ENCODE measurements around the gene RCAN2.

RCAN2 gene

GRCh38 chr6:46378882-46379416 lies 112.3 kb downstream of the RCAN2 start:
- Histone ChIP-seq H3K27ac (ENCODE audit: low read depth, low read length) (no peak overlapping the region), H3K4me1 (ENCODE audit: control insufficient read depth, low read depth, low read length) (no peaks in the 10 kb centered on the region), H3K36me3 (ENCODE audit: control insufficient read depth, insufficient read depth, low read length) (no peaks in the 10 kb centered on the region), H4K8ac (ENCODE audit: low read depth, low read length) (no peak overlapping the region), H3K23ac (ENCODE audit: low read length) (no peak overlapping the region), H3K4ac (ENCODE audit: low read depth, low read length) (no peak overlapping the region), H2BK120ac (ENCODE audit: low read depth, low read length) (no peak overlapping the region), H3K79me2 (ENCODE audit: control insufficient read depth, insufficient read depth, low read length) (no peaks in the 10 kb centered on the region), H3K56ac (ENCODE audit: low read length) (no peak overlapping the region), H3K27me3 (ENCODE audit: insufficient read depth, low read length, poor library complexity) (no peaks in the 10 kb centered on the region), H2BK15ac (replicated peaks; ENCODE audit: low read depth) (no peak overlapping the region), H3K4me3 (ENCODE audit: low read length) (no peak overlapping the region), H4K5ac (ENCODE audit: low read length) (no peak overlapping the region), H2AK5ac (ENCODE audit: low read length) (no peak overlapping the region), H3K4me2 (ENCODE audit: low read length) (no peak overlapping the region), H3K79me1 (ENCODE audit: low read length) (no peaks in the 10 kb centered on the region), H3K18ac (ENCODE audit: low read length) (no peak overlapping the region), H3K9ac (ENCODE audit: low read length) (no peak overlapping the region), H2BK5ac (ENCODE audit: low read length) (no peak overlapping the region)
- no CpG with 5 or more reads among the region's 2 CpGs for WGBS (ENCODE audit: extremely low coverage, insufficient coverage, low lambda C conversion rate)
- DNase-seq = no peak

DNA sequence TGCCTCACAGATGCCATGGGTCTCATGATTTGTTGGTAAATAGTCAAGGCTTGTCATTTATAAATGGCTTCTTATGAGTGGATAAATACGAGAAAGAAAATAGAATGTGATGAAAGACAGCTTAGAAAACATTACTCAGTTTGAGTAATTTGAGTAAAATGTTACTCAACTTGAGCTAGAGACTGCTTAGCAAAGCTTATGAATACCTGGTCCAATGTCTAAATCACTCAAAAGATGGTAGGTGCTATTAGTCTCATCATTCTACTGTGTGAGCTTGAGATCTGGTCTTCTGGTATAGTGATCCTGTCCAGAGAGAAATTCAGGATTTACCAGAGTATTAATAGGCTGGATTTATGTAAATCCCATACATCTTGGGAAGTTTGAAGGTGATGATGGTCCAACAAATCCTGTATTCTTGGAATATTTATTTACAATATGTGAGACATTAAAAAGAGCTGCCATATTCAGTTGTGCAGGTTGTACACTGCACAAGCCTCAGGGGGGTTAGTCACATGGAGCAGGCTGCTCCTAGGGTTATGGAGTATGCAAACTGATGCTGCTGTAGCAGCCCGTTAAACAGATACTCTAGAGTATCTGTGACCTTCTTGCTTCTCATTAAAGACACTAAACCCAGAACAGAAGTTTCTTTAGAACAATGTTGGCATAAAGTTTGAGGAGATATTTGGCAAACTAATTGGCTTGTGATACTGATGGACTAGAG lies 112.9 kb downstream of the RCAN2 start:
- Histone ChIP-seq H3K79me1 (ENCODE audit: low read length) (no peaks in the 10 kb centered on the region), H3K4ac (ENCODE audit: low read depth, low read length) (no peak overlapping the region), H3K79me2 (ENCODE audit: control insufficient read depth, insufficient read depth, low read length) (no peaks in the 10 kb centered on the region), H4K5ac (ENCODE audit: low read length) (no peak overlapping the region), H3K27me3 (ENCODE audit: insufficient read depth, low read length, poor library complexity) (no peaks in the 10 kb centered on the region), H3K18ac (ENCODE audit: low read length) (no peak overlapping the region), H2AK5ac (ENCODE audit: low read length) (no peak overlapping the region), H3K56ac (ENCODE audit: low read length) (no peak overlapping the region), H2BK120ac (ENCODE audit: low read depth, low read length) (no peak overlapping the region), H2BK15ac (replicated peaks; ENCODE audit: low read depth) (no peak overlapping the region), H3K4me2 (ENCODE audit: low read length) (no peak overlapping the region), H3K36me3 (ENCODE audit: control insufficient read depth, insufficient read depth, low read length) (no peaks in the 10 kb centered on the region), H2BK5ac (ENCODE audit: low read length) (no peak overlapping the region), H3K27ac (ENCODE audit: low read depth, low read length) (no peak overlapping the region), H3K9ac (ENCODE audit: low read length) (no peak overlapping the region), H3K23ac (ENCODE audit: low read length) (no peak overlapping the region), H4K8ac (ENCODE audit: low read depth, low read length) (no peak overlapping the region), H3K4me3 (ENCODE audit: low read length) (no peak overlapping the region), H3K4me1 (ENCODE audit: control insufficient read depth, low read depth, low read length) (no peaks in the 10 kb centered on the region)
- no peak for DNase-seq
- no CpG with 5 or more reads among the region's 2 CpGs for WGBS (ENCODE audit: extremely low coverage, insufficient coverage, low lambda C conversion rate)

- no CpG with 5 or more reads among the region's 8 CpGs for WGBS (ENCODE audit: extremely low coverage, insufficient coverage, low lambda C conversion rate)
- no peak overlapping the region for H3K9ac ChIP-seq (ENCODE audit: low read length)
Observed at GRCh38 chr6:46377209-46377608, 114.0 kb downstream of the RCAN2 start.

GRCh38 chr6:46376562-46377061 lies 114.6 kb downstream of the RCAN2 start:
- no peak overlapping the region for H3K4me2 ChIP-seq (ENCODE audit: low read length)
- no peak overlapping the region for H2BK5ac ChIP-seq (ENCODE audit: low read length)
- H2BK120ac ChIP-seq (ENCODE audit: low read depth, low read length) = no peak overlapping the region
- H3K27me3 ChIP-seq (ENCODE audit: insufficient read depth, low read length, poor library complexity) = no peaks in the 10 kb centered on the region
- H3K56ac ChIP-seq (ENCODE audit: low read length) = no peak overlapping the region
- WGBS (ENCODE audit: extremely low coverage, insufficient coverage, low lambda C conversion rate) = no CpG with 5 or more reads among the region's 7 CpGs
- H4K8ac ChIP-seq (ENCODE audit: low read depth, low read length) = no peak overlapping the region
- DNase-seq = no peak
- H3K79me2 ChIP-seq (ENCODE audit: control insufficient read depth, insufficient read depth, low read length) = no peaks in the 10 kb centered on the region
- H2AK5ac ChIP-seq (ENCODE audit: low read length) = no peak overlapping the region
- no peaks in the 10 kb centered on the region for H3K79me1 ChIP-seq (ENCODE audit: low read length)
- no peak overlapping the region for H3K27ac ChIP-seq (ENCODE audit: low read depth, low read length)
- H3K18ac ChIP-seq (ENCODE audit: low read length) = no peak overlapping the region
- H2BK15ac ChIP-seq (replicated peaks; ENCODE audit: low read depth) = no peak overlapping the region
- H3K36me3 ChIP-seq (ENCODE audit: control insufficient read depth, insufficient read depth, low read length) = no peaks in the 10 kb centered on the region
- no peak overlapping the region for H3K4ac ChIP-seq (ENCODE audit: low read depth, low read length)
- no peak overlapping the region for H3K4me3 ChIP-seq (ENCODE audit: low read length)
- H4K5ac ChIP-seq (ENCODE audit: low read length) = no peak overlapping the region
- no peaks in the 10 kb centered on the region for H3K4me1 ChIP-seq (ENCODE audit: control insufficient read depth, low read depth, low read length)
- H3K23ac ChIP-seq (ENCODE audit: low read length) = no peak overlapping the region
- no peak overlapping the region for H3K9ac ChIP-seq (ENCODE audit: low read length)

More at GRCh38 chr6:46377209-46377608, 114.0 kb downstream of the RCAN2 start:
- H3K27me3 ChIP-seq (ENCODE audit: insufficient read depth, low read length, poor library complexity) = no peaks in the 10 kb centered on the region
- no peak for DNase-seq
- no peak overlapping the region for H2BK5ac ChIP-seq (ENCODE audit: low read length)
- no peak overlapping the region for H3K18ac ChIP-seq (ENCODE audit: low read length)
- H3K56ac ChIP-seq (ENCODE audit: low read length) = no peak overlapping the region
- no peak overlapping the region for H3K23ac ChIP-seq (ENCODE audit: low read length)
- no peak overlapping the region for H3K4ac ChIP-seq (ENCODE audit: low read depth, low read length)
- no peaks in the 10 kb centered on the region for H3K79me1 ChIP-seq (ENCODE audit: low read length)
- H3K4me3 ChIP-seq (ENCODE audit: low read length) = no peak overlapping the region
- H3K36me3 ChIP-seq (ENCODE audit: control insufficient read depth, insufficient read depth, low read length) = no peaks in the 10 kb centered on the region
- H3K27ac ChIP-seq (ENCODE audit: low read depth, low read length) = no peak overlapping the region
- no peaks in the 10 kb centered on the region for H3K4me1 ChIP-seq (ENCODE audit: control insufficient read depth, low read depth, low read length)
- H2AK5ac ChIP-seq (ENCODE audit: low read length) = no peak overlapping the region
- no peak overlapping the region for H2BK15ac ChIP-seq (replicated peaks; ENCODE audit: low read depth)
- H2BK120ac ChIP-seq (ENCODE audit: low read depth, low read length) = no peak overlapping the region
- no peak overlapping the region for H4K8ac ChIP-seq (ENCODE audit: low read depth, low read length)
- H3K79me2 ChIP-seq (ENCODE audit: control insufficient read depth, insufficient read depth, low read length) = no peaks in the 10 kb centered on the region
- H3K4me2 ChIP-seq (ENCODE audit: low read length) = no peak overlapping the region
- H4K5ac ChIP-seq (ENCODE audit: low read length) = no peak overlapping the region

GRCh38 chr6:46370622-46371021 lies 120.6 kb downstream of the RCAN2 start:
- H3K4me3 ChIP-seq (ENCODE audit: low read length) = no peak overlapping the region
- H3K18ac ChIP-seq (ENCODE audit: low read length) = no peak overlapping the region
- no peak overlapping the region for H4K5ac ChIP-seq (ENCODE audit: low read length)
- no peak overlapping the region for H3K4me2 ChIP-seq (ENCODE audit: low read length)
- no peak overlapping the region for H2BK120ac ChIP-seq (ENCODE audit: low read depth, low read length)
- no peak overlapping the region for H3K4ac ChIP-seq (ENCODE audit: low read depth, low read length)
- H3K23ac ChIP-seq (ENCODE audit: low read length) = no peak overlapping the region
- no CpG with 5 or more reads among the region's 1 CpG for WGBS (ENCODE audit: extremely low coverage, insufficient coverage, low lambda C conversion rate)
- H3K56ac ChIP-seq (ENCODE audit: low read length) = no peak overlapping the region
- no peak overlapping the region for H3K9ac ChIP-seq (ENCODE audit: low read length)
- H3K79me1 ChIP-seq (ENCODE audit: low read length) = no peaks in the 10 kb centered on the region
- no peak overlapping the region for H2BK15ac ChIP-seq (replicated peaks; ENCODE audit: low read depth)
- H3K27ac ChIP-seq (ENCODE audit: low read depth, low read length) = no peak overlapping the region
- no peak overlapping the region for H4K8ac ChIP-seq (ENCODE audit: low read depth, low read length)
- no peaks in the 10 kb centered on the region for H3K27me3 ChIP-seq (ENCODE audit: insufficient read depth, low read length, poor library complexity)
- no peak overlapping the region for H2AK5ac ChIP-seq (ENCODE audit: low read length)
- no peaks in the 10 kb centered on the region for H3K36me3 ChIP-seq (ENCODE audit: control insufficient read depth, insufficient read depth, low read length)
- H3K4me1 ChIP-seq (ENCODE audit: control insufficient read depth, low read depth, low read length) = no peaks in the 10 kb centered on the region
- peak; percentile 23 for DNase-seq
- no peaks in the 10 kb centered on the region for H3K79me2 ChIP-seq (ENCODE audit: control insufficient read depth, insufficient read depth, low read length)
- no peak overlapping the region for H2BK5ac ChIP-seq (ENCODE audit: low read length)

Data from mesendoderm (in vitro differentiated cells).